Brain microvascular endothelial cell (primary cell): Measurements from ENCODE around the gene MAN1A1.

ENCODE experiments used
- DNase-seq: peaks from one replicate; pipeline ENCODE4 v3.0.0-alpha.2; 2020
- H3K27ac ChIP-seq: fragments of 250-450 bp; sonication (Bioruptor Pico); 2 replicates; pipeline ENCODE4 v1.5.1; 2020; ENCODE audit warnings: mild to moderate bottlenecking, moderate library complexity
- H3K27me3 ChIP-seq: fragments of 250-450 bp; sonication (Bioruptor Pico); replicated peaks from 2 replicates; pipeline ENCODE4 v1.5.1; 2020; ENCODE audit warnings: mild to moderate bottlenecking
- H3K36me3 ChIP-seq: fragments of 250-450 bp; sonication (Bioruptor Pico); replicated peaks from 2 replicates; pipeline ENCODE4 v1.5.1; 2020; ENCODE audit warnings: mild to moderate bottlenecking
- H3K4me3 ChIP-seq: 2 replicates; pipeline ENCODE4 v1.5.1; 2011; ENCODE audit warnings: low read depth, mild to moderate bottlenecking, control low read depth, low read length, moderate library complexity
- CTCF ChIP-seq: IDR thresholded peaks from 2 replicates; pipeline ENCODE4 v1.5.1; 2011; ENCODE audit warnings: low read depth, mild to moderate bottlenecking, moderate library complexity, low read length, control low read depth, inconsistent platforms; ENCODE audit errors: missing control alignments
- in situ Hi-C: cut with HindIII; loops from 2 replicates; pipeline ENCODE4 v1.10.0; 2017; ENCODE audit warnings: low sequenced_read_pairs, low pct_ligation_motif_present

The MAN1A1 gene

GRCh38 chr6:119270545-119270944 is 79.0 kb downstream of the MAN1A1 start:
- TF ChIP-seq CTCF: no peak
- Histone ChIP-seq H3K27me3 (no peaks in the 10 kb centered on the region), H3K27ac (no peak overlapping the region), H3K4me3 (no peak overlapping the region), H3K36me3 (no peaks in the 10 kb centered on the region)
- DNase-seq: no peak
- in situ Hi-C loops: no loop called here

GRCh38 chr6:119269266-119270103 is 80.1 kb downstream of the MAN1A1 start:
- DNase-seq: no peak
- no peak for TF ChIP-seq CTCF
- H3K27ac ChIP-seq: no peak overlapping the region
- H3K36me3 ChIP-seq: no peaks in the 10 kb centered on the region
- H3K27me3 ChIP-seq: no peaks in the 10 kb centered on the region
- in situ Hi-C loops: no loop called here
- H3K4me3 ChIP-seq: no peak overlapping the region

GRCh38 chr6:119267126-119267905 is 82.2 kb downstream of the MAN1A1 start:
- Histone ChIP-seq H3K36me3 (no peaks in the 10 kb centered on the region), H3K27me3 (no peaks in the 10 kb centered on the region), H3K4me3 (no peak overlapping the region), H3K27ac (no peak overlapping the region)
- TF ChIP-seq CTCF: no peak
- in situ Hi-C loops: no loop called here
- no peak for DNase-seq

GRCh38 chr6:119264854-119265397 is 84.6 kb downstream of the MAN1A1 start:
- in situ Hi-C loops: no loop called here
- no peak overlapping the region for H3K27ac ChIP-seq
- TF ChIP-seq CTCF: no peak

GRCh38 chr6:119262612-119263011 is 86.9 kb downstream of the MAN1A1 start:
- Histone ChIP-seq H3K4me3 (no peak overlapping the region), H3K27me3 (no peaks in the 10 kb centered on the region), H3K36me3 (no peaks in the 10 kb centered on the region), H3K27ac (no peak overlapping the region)
- TF ChIP-seq CTCF: no peak
- DNase-seq: no peak
- in situ Hi-C loops: no loop called here

More at GRCh38 chr6:119264854-119265397, 84.6 kb downstream of the MAN1A1 start:
- no peak for DNase-seq
- Histone ChIP-seq H3K27me3 (no peaks in the 10 kb centered on the region), H3K36me3 (no peaks in the 10 kb centered on the region), H3K4me3 (no peak overlapping the region)
